Testis (tissue), 2 donors: ENCODE data around the gene S1PR4.

Source experiments
- CTCF ChIP-seq, 3 experiments: fragments of 450-650 bp in 2 of 3; fragments of 200-600 bp in 1 of 3; sonication (generic) in 1 of 3; IDR thresholded peaks; one replicate each; pipeline ENCODE4 v1.5.1; 2016 to 2019; ENCODE audit warnings: antibody characterized with exemption in 3 of 3, mild to moderate bottlenecking in 2 of 3, moderate library complexity in 1 of 3
- POLR2A ChIP-seq: fragments of 450-650 bp; IDR thresholded peaks from one replicate; pipeline ENCODE4 v1.6.1; 2017; ENCODE audit warnings: antibody characterized with exemption, mild to moderate bottlenecking, moderate library complexity

GRCh38 chr19:3167533-3168272 lies 10.9 kb upstream of the S1PR4 start:
- TF ChIP-seq CTCF (IDR thresholded peaks at IDR 0.05) (no peak), POLR2A (no peak)
